PC-3 (cell line): ENCODE data around the gene CLDN4. TPM values are rescaled to one million over a fixed set of nuclear protein-coding genes. Genes with fewer than 3 reads are reported as not detected.

Experiments used
- ATAC-seq: fragments of 200-7000 bp; cut with Tn5 transposase; 2 replicates; pipeline ENCODE4 v1.9.1; 2020; ENCODE audit warnings: mild to moderate bottlenecking, moderate library complexity
- BruUV-seq: library from RNA; stranded (reverse); fragments of 400-500 nt; replicated peaks from 2 replicates; lab custom pipeline; 2021; lab: Mats Ljungman, UMichigan
- CTCF ChIA-PET: fragments of 300-600 bp; sonication (Branson Sonifier 250); formaldehyde crosslinking; loops from one replicate; lab custom pipeline; 2022; ENCODE audit warnings: antibody characterized with exemption; lab: Charles Lee
- POLR2A ChIA-PET: fragments of 300-600 bp; sonication (Branson Sonifier 250); formaldehyde crosslinking; loops from one replicate; lab custom pipeline; 2022; ENCODE audit warnings: antibody characterized with exemption; ENCODE audit not compliant: unreplicated experiment; lab: Charles Lee
- DNase-seq: peaks from one replicate; pipeline ENCODE4 v3.0.0-alpha.2; 2015
- H2AFZ ChIP-seq: fragments of 300-600 bp; sonication (generic); 2 replicates; pipeline ENCODE4 v1.6.0; 2016; ENCODE audit warnings: antibody characterized with exemption, low read length
- H3F3A ChIP-seq: fragments of 300-600 bp; sonication (generic); one replicate; pipeline ENCODE4 v1.6.0; 2017; ENCODE audit warnings: antibody characterized with exemption, low read length, control low read depth, mild to moderate bottlenecking; ENCODE audit not compliant: unreplicated experiment
- H3K27ac ChIP-seq: fragments of 300-600 bp; sonication (generic); 2 replicates; pipeline ENCODE4 v1.5.1; 2016; ENCODE audit warnings: mild to moderate bottlenecking, low read length
- H3K27me3 ChIP-seq: fragments of 300-600 bp; sonication (generic); 2 replicates; pipeline ENCODE4 v1.6.1; 2016; ENCODE audit warnings: low read length, mixed read lengths
- H3K36me3 ChIP-seq: fragments of 300-600 bp; sonication (generic); 2 replicates; pipeline ENCODE4 v1.6.1; 2016; ENCODE audit warnings: low read depth, mixed run types, low read length, mixed read lengths
- H3K4me1 ChIP-seq: fragments of 300-600 bp; sonication (generic); 2 replicates; pipeline ENCODE4 v1.5.1; 2016; ENCODE audit warnings: low read length; ENCODE audit not compliant: insufficient read depth
- H3K4me2 ChIP-seq: fragments of 300-600 bp; sonication (generic); 2 replicates; pipeline ENCODE4 v1.6.0; 2016; ENCODE audit warnings: low read length
- H3K4me3 ChIP-seq: fragments of 300-600 bp; sonication (generic); 2 replicates; pipeline ENCODE4 v1.5.1; 2016; ENCODE audit warnings: mild to moderate bottlenecking, low read length, mixed read lengths
- H3K79me2 ChIP-seq: fragments of 300-600 bp; sonication (generic); 2 replicates; pipeline ENCODE4 v1.6.1; 2017; ENCODE audit warnings: low read length, mixed read lengths
- H3K9ac ChIP-seq: fragments of 300-600 bp; sonication (generic); 2 replicates; pipeline ENCODE4 v1.6.0; 2016; ENCODE audit warnings: mild to moderate bottlenecking, low read length
- H3K9me2 ChIP-seq: fragments of 300-600 bp; sonication (generic); replicated peaks from 2 replicates; pipeline ENCODE4 v1.6.1; 2016; ENCODE audit warnings: mixed run types, low read length, mixed read lengths
- H3K9me3 ChIP-seq: fragments of 300-600 bp; sonication (generic); 2 replicates; pipeline ENCODE4 v1.6.1; 2016; ENCODE audit warnings: low read length, mixed read lengths
- H4K20me1 ChIP-seq: fragments of 300-600 bp; sonication (generic); 2 replicates; pipeline ENCODE4 v1.6.1; 2016; ENCODE audit warnings: low read length, mixed read lengths
- CTCF ChIP-seq: fragments of 300-600 bp; sonication (generic); conservative IDR thresholded peaks from 2 replicates; pipeline ENCODE4 v1.5.1; 2017; ENCODE audit warnings: antibody characterized with exemption, low read depth, mild to moderate bottlenecking, low read length
- EZH2 ChIP-seq: fragments of 300-600 bp; sonication (generic); IDR thresholded peaks from one replicate; pipeline ENCODE4 v1.6.1; 2017; ENCODE audit warnings: antibody characterized with exemption, mild to moderate bottlenecking, low read length; ENCODE audit not compliant: unreplicated experiment
- EZH2phosphoT487 ChIP-seq: fragments of 300-600 bp; sonication (generic); IDR thresholded peaks from 2 replicates; pipeline ENCODE4 v1.6.1; 2018; ENCODE audit warnings: mild to moderate bottlenecking, antibody characterized with exemption, low read length, borderline replicate concordance
- intact Hi-C: fragments of 100-400 bp; cut with micrococcal nuclease; formaldehyde crosslinking; loops from 2 replicates; pipeline ENCODE4 v1.9.0; 2023
- total RNA-seq: library from RNA; depleted of rRNA; stranded (reverse); fragments of >200 nt; gene quantifications from 2 replicates; pipeline ENCODE4 v1.2.3, GENCODE V29; 2014

Gene CLDN4
- total RNA-seq, 1 experiment from 2014 or later = 656 TPM

- DNase-seq = peak; percentile 16
- Histone ChIP-seq H3K36me3 (no peaks in the 10 kb centered on the region), H3K9me2 (no peaks in the 10 kb centered on the region), H3K9me3 (no peaks in the 10 kb centered on the region), H3K4me1 (peaks cover 52% of the 10 kb centered on the region), H3K79me2 (no peaks in the 10 kb centered on the region), H3F3A (peaks cover 6% of the 10 kb centered on the region), H3K9ac (no peak overlapping the region), H3K4me3 (no peak overlapping the region), H3K4me2 (no peak overlapping the region), H3K27me3 (no peaks in the 10 kb centered on the region), H4K20me1 (no peaks in the 10 kb centered on the region), H2AFZ (no peak overlapping the region), H3K27ac (peak overlapping the region; percentile 29)
- POLR2A ChIA-PET = interaction anchor here (0.6 kb wide), 1 partner anchor 110 kb away, joined by 3 read pairs; no protein-coding TSS in a partner anchor
- intact Hi-C loops = no loop called here
- CTCF ChIA-PET = no interaction called here
- BruUV-seq = no TSS peak
- no peak for ATAC-seq
- TF ChIP-seq EZH2phosphoT487 (no peak), EZH2 (no peak), CTCF (no peak)
Measured at GRCh38 chr7:73847941-73848723, 17.3 kb downstream of the CLDN4 start.

- H3K4me1 ChIP-seq = peaks cover 51% of the 10 kb centered on the region
- no peaks in the 10 kb centered on the region for H3K36me3 ChIP-seq
- H3K9ac ChIP-seq = peak overlapping the region; percentile 80
- H4K20me1 ChIP-seq = no peaks in the 10 kb centered on the region
- ATAC-seq = peak; percentile 59
- intact Hi-C loops = loop anchor here (1.0 to 10.0 kb wide), 5 partner anchors 22 to 226 kb away; partner anchors contain the start of genes ABHD11, CLDN3 and MLXIPL
- BruUV-seq = no TSS peak
- peak overlapping the region; percentile 97 for H3K27ac ChIP-seq
- H3K27me3 ChIP-seq = no peaks in the 10 kb centered on the region
- POLR2A ChIA-PET = interaction anchor here (0.5 to 1.3 kb wide), 10 partner anchors 8 to 144 kb away, joined by 3 to 18 read pairs (median 7); partner anchors contain the start of genes ABHD11 and METTL27
- TF ChIP-seq CTCF (no peak), EZH2 (no peak), EZH2phosphoT487 (no peak)
- peaks cover 6% of the 10 kb centered on the region for H3F3A ChIP-seq
- H3K9me3 ChIP-seq = no peaks in the 10 kb centered on the region
- DNase-seq = peak; percentile 93
- CTCF ChIA-PET = interaction anchor here (0.7 to 1.2 kb wide), 4 partner anchors 8 to 81 kb away, joined by 3 to 18 read pairs (median 6); partner anchors contain the start of genes CLDN3 and METTL27
- no peaks in the 10 kb centered on the region for H3K79me2 ChIP-seq
- H3K9me2 ChIP-seq = no peaks in the 10 kb centered on the region
- H3K4me2 ChIP-seq = peak overlapping the region; percentile 61
- H3K4me3 ChIP-seq = peak overlapping the region; percentile 27; the same call in 1 of the 2 replicates
- no peak overlapping the region for H2AFZ ChIP-seq
Measured at GRCh38 chr7:73850781-73851207, 20.0 kb downstream of the CLDN4 start.
